ENCODE data around the gene PIK3CD.

Gene PIK3CD

GRCh38 chr1:9687874-9688582, 36.5 kb downstream of the PIK3CD start:
- Histone ChIP-seq H3K79me2 (ENCODE audit: control insufficient read depth, insufficient read depth, low read length, poor library complexity) (peaks cover 2% of the 10 kb centered on the region), H3K9ac (ENCODE audit: low read length) (no peak overlapping the region), H3K27me3 (ENCODE audit: insufficient read depth, low read length) (peaks cover 16% of the 10 kb centered on the region), H4K12ac (ENCODE audit: low read depth, low read length) (no peak overlapping the region), H2BK120ac (ENCODE audit: insufficient read depth, low read length, poor library complexity) (no peak overlapping the region), H3K4ac (ENCODE audit: low read depth, low read length) (no peak overlapping the region), H3K4me3 (ENCODE audit: low read depth, low read length) (peak overlapping the region; percentile 34), H3K36me3 (ENCODE audit: control insufficient read depth in 1 of 2, insufficient read depth in 2 of 2, low read length in 2 of 2) (no peaks in the 10 kb centered on the region), H3K14ac (ENCODE audit: low read length) (no peak overlapping the region), H3K18ac (ENCODE audit: low read length) (no peak overlapping the region), H4K8ac (ENCODE audit: low read depth, low read length) (no peak overlapping the region), H3K79me1 (ENCODE audit: low read length) (peaks cover 2% of the 10 kb centered on the region), H3K4me1 (ENCODE audit: control insufficient read depth in 1 of 2, insufficient read depth in 2 of 2, low read length in 2 of 2) (peaks cover 16 to 17% of the 10 kb centered on the region in 2 experiments), H3K4me2 (ENCODE audit: low read length) (peak overlapping the region; percentile 82), H2BK5ac (ENCODE audit: low read depth, low read length, poor library complexity) (no peak overlapping the region), H3K23ac (ENCODE audit: low read length) (no peak overlapping the region), H2BK12ac (ENCODE audit: low read length) (no peak overlapping the region), H3K27ac (ENCODE audit: low read depth, low read length) (no peak overlapping the region), H4K91ac (ENCODE audit: low read depth, low read length) (no peak overlapping the region), H2AK5ac (ENCODE audit: low read length) (no peak overlapping the region), H2AFZ (ENCODE audit: insufficient read depth, low read length, poor library complexity) (peak overlapping the region; percentile 15), H3K9me3 (ENCODE audit: insufficient read depth, low read depth, low read length) (peaks cover 1% of the 10 kb centered on the region)
- DNase-seq: peak in 1 of 2 donors; percentile 30
- WGBS (ENCODE audit: extremely low coverage, insufficient coverage, insufficient read length): no CpG with 5 or more reads among the region's 34 CpGs

DNA sequence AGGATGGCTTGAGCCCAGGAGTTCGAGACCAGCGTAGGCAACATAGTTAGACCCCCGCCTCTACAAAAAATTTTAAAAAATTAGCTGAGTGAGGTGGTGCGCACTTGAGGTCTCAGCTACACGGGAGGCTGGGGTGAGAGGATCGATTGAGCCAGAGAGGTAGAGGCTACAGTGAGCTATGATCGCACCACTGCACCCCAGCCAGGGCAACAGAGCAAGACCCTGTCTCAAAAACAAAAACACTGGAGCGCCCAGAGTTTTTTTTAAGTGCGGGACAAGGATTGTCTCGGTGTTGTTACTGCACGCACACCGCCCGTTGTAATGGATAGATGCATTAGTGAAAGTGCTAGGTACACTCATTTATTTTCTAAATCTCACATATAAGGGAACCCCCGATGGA, 37.1 kb downstream of the PIK3CD start:
- H4K12ac ChIP-seq (ENCODE audit: low read depth, low read length): no peak overlapping the region
- peak overlapping the region; percentile 82 for H3K4me2 ChIP-seq (ENCODE audit: low read length)
- H3K18ac ChIP-seq (ENCODE audit: low read length): no peak overlapping the region
- peaks cover 1% of the 10 kb centered on the region for H3K9me3 ChIP-seq (ENCODE audit: insufficient read depth, low read depth, low read length)
- H2BK12ac ChIP-seq (ENCODE audit: low read length): no peak overlapping the region
- H2AFZ ChIP-seq (ENCODE audit: insufficient read depth, low read length, poor library complexity): peak overlapping the region; percentile 56
- no peak overlapping the region for H3K23ac ChIP-seq (ENCODE audit: low read length)
- peaks cover 16% of the 10 kb centered on the region for H3K27me3 ChIP-seq (ENCODE audit: insufficient read depth, low read length)
- no peak overlapping the region for H3K27ac ChIP-seq (ENCODE audit: low read depth, low read length)
- H3K79me1 ChIP-seq (ENCODE audit: low read length): peaks cover 2% of the 10 kb centered on the region
- H3K4ac ChIP-seq (ENCODE audit: low read depth, low read length): no peak overlapping the region
- H4K8ac ChIP-seq (ENCODE audit: low read depth, low read length): no peak overlapping the region
- peak overlapping the region; percentile 57 for H3K4me3 ChIP-seq (ENCODE audit: low read depth, low read length)
- no peak for DNase-seq
- H3K9ac ChIP-seq (ENCODE audit: low read length): no peak overlapping the region
- H3K4me1 ChIP-seq (ENCODE audit: control insufficient read depth in 1 of 2, insufficient read depth in 2 of 2, low read length in 2 of 2): peaks cover 16 to 17% of the 10 kb centered on the region in 2 experiments
- no peak overlapping the region for H4K91ac ChIP-seq (ENCODE audit: low read depth, low read length)
- peaks cover 2% of the 10 kb centered on the region for H3K79me2 ChIP-seq (ENCODE audit: control insufficient read depth, insufficient read depth, low read length, poor library complexity)
- H3K36me3 ChIP-seq (ENCODE audit: control insufficient read depth in 1 of 2, insufficient read depth in 2 of 2, low read length in 2 of 2): no peaks in the 10 kb centered on the region
- H3K14ac ChIP-seq (ENCODE audit: low read length): no peak overlapping the region
- WGBS (ENCODE audit: extremely low coverage, insufficient coverage, insufficient read length): no CpG with 5 or more reads among the region's 14 CpGs
- no peak overlapping the region for H2AK5ac ChIP-seq (ENCODE audit: low read length)
- no peak overlapping the region for H2BK120ac ChIP-seq (ENCODE audit: insufficient read depth, low read length, poor library complexity)
- H2BK5ac ChIP-seq (ENCODE audit: low read depth, low read length, poor library complexity): no peak overlapping the region

GRCh38 chr1:9689011-9689706, 37.6 kb downstream of the PIK3CD start:
- Histone ChIP-seq H4K91ac (ENCODE audit: low read depth, low read length) (no peak overlapping the region), H3K9me3 (ENCODE audit: insufficient read depth, low read depth, low read length) (peaks cover 1% of the 10 kb centered on the region)

GRCh38 chr1:9689971-9690381, 38.4 kb downstream of the PIK3CD start:
- Histone ChIP-seq H3K18ac (ENCODE audit: low read length) (peak overlapping the region; percentile 35), H3K4me3 (ENCODE audit: low read depth, low read length) (no peak overlapping the region), H3K4me1 (ENCODE audit: control insufficient read depth in 1 of 2, insufficient read depth in 2 of 2, low read length in 2 of 2) (peaks cover 16 to 17% of the 10 kb centered on the region in 2 experiments), H3K23ac (ENCODE audit: low read length) (no peak overlapping the region), H3K4me2 (ENCODE audit: low read length) (peak overlapping the region; percentile 81), H4K8ac (ENCODE audit: low read depth, low read length) (peak overlapping the region; percentile 36), H2AK5ac (ENCODE audit: low read length) (no peak overlapping the region), H3K9ac (ENCODE audit: low read length) (no peak overlapping the region), H3K4ac (ENCODE audit: low read depth, low read length) (no peak overlapping the region), H3K27me3 (ENCODE audit: insufficient read depth, low read length) (peaks cover 16% of the 10 kb centered on the region), H3K27ac (ENCODE audit: low read depth, low read length) (no peak overlapping the region), H3K79me1 (ENCODE audit: low read length) (peaks cover 2% of the 10 kb centered on the region), H3K36me3 (ENCODE audit: control insufficient read depth in 1 of 2, insufficient read depth in 2 of 2, low read length in 2 of 2) (no peaks in the 10 kb centered on the region), H3K14ac (ENCODE audit: low read length) (peak overlapping the region; percentile 14), H3K9me3 (ENCODE audit: insufficient read depth, low read depth, low read length) (peaks cover 1% of the 10 kb centered on the region), H4K12ac (ENCODE audit: low read depth, low read length) (no peak overlapping the region), H4K91ac (ENCODE audit: low read depth, low read length) (peak overlapping the region; percentile 39), H2BK5ac (ENCODE audit: low read depth, low read length, poor library complexity) (no peak overlapping the region), H3K79me2 (ENCODE audit: control insufficient read depth, insufficient read depth, low read length, poor library complexity) (peaks cover 2% of the 10 kb centered on the region), H2BK120ac (ENCODE audit: insufficient read depth, low read length, poor library complexity) (no peak overlapping the region), H2AFZ (ENCODE audit: insufficient read depth, low read length, poor library complexity) (peak overlapping the region; percentile 65), H2BK12ac (ENCODE audit: low read length) (no peak overlapping the region)
- DNase-seq: peak in 1 of 2 donors; percentile 43
- WGBS (ENCODE audit: extremely low coverage, insufficient coverage, insufficient read length): no CpG with 5 or more reads among the region's 23 CpGs

More at GRCh38 chr1:9689011-9689706, 37.6 kb downstream of the PIK3CD start:
- Histone ChIP-seq H3K4ac (ENCODE audit: low read depth, low read length) (no peak overlapping the region), H3K36me3 (ENCODE audit: control insufficient read depth in 1 of 2, insufficient read depth in 2 of 2, low read length in 2 of 2) (no peaks in the 10 kb centered on the region), H2AFZ (ENCODE audit: insufficient read depth, low read length, poor library complexity) (peak overlapping the region; percentile 67), H3K23ac (ENCODE audit: low read length) (no peak overlapping the region), H2BK120ac (ENCODE audit: insufficient read depth, low read length, poor library complexity) (no peak overlapping the region), H3K4me1 (ENCODE audit: control insufficient read depth in 1 of 2, insufficient read depth in 2 of 2, low read length in 2 of 2) (peaks cover 16 to 17% of the 10 kb centered on the region in 2 experiments), H3K9ac (ENCODE audit: low read length) (no peak overlapping the region), H3K27ac (ENCODE audit: low read depth, low read length) (no peak overlapping the region), H3K18ac (ENCODE audit: low read length) (no peak overlapping the region), H2AK5ac (ENCODE audit: low read length) (no peak overlapping the region), H3K4me2 (ENCODE audit: low read length) (peak overlapping the region; percentile 69), H3K4me3 (ENCODE audit: low read depth, low read length) (peak overlapping the region; percentile 71), H4K8ac (ENCODE audit: low read depth, low read length) (no peak overlapping the region), H3K14ac (ENCODE audit: low read length) (peak overlapping the region; percentile 34), H3K79me2 (ENCODE audit: control insufficient read depth, insufficient read depth, low read length, poor library complexity) (peaks cover 2% of the 10 kb centered on the region), H2BK5ac (ENCODE audit: low read depth, low read length, poor library complexity) (no peak overlapping the region), H2BK12ac (ENCODE audit: low read length) (no peak overlapping the region), H4K12ac (ENCODE audit: low read depth, low read length) (no peak overlapping the region), H3K27me3 (ENCODE audit: insufficient read depth, low read length) (peaks cover 16% of the 10 kb centered on the region), H3K79me1 (ENCODE audit: low read length) (peaks cover 2% of the 10 kb centered on the region)
- no CpG with 5 or more reads among the region's 72 CpGs for WGBS (ENCODE audit: extremely low coverage, insufficient coverage, insufficient read length)
- peak; percentile 70 to 77 for DNase-seq
